ENCODE results near the gene TRPC4AP.

DNA sequence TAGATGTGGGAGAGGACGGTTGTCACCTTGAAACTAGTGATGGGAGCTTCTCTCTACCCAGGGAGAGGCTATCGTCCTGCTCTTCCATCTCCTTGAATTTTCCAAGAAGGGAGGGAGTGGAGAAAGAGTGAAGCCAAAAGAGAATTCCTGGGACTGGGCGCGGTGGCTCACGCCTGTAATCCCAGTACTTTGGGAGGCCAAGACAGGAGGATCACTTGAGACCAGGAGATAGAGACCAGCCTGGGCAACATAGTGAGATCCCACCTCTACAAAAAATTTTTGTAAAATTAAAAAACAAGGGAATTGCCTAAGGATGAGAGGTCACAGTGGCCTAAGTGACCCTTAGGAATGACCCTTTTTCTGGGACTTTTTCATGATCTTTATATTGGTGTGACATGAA lies 128.1 kb downstream of the TRPC4AP start:
- TF ChIP-seq JUND (IDR thresholded peaks at IDR 0.05) (no peak), EZH2 (IDR thresholded peaks at IDR 0.05) (no peak), POLR2AphosphoS5 (IDR thresholded peaks at IDR 0.05; ENCODE audit: low read depth, low read length) (no peak), ELF1 (IDR thresholded peaks at IDR 0.05; ENCODE audit: borderline replicate concordance, low read depth) (no peak), RAD21 (IDR thresholded peaks at IDR 0.05; ENCODE audit: low read depth) (no peak), POLR2A (IDR thresholded peaks at IDR 0.05; ENCODE audit: borderline replicate concordance, extremely low read depth, insufficient read depth, insufficient read length) (no peak), SRF (IDR thresholded peaks at IDR 0.05; ENCODE audit: low read depth) (no peak)
- TF ChIP-seq, protein P1, sequence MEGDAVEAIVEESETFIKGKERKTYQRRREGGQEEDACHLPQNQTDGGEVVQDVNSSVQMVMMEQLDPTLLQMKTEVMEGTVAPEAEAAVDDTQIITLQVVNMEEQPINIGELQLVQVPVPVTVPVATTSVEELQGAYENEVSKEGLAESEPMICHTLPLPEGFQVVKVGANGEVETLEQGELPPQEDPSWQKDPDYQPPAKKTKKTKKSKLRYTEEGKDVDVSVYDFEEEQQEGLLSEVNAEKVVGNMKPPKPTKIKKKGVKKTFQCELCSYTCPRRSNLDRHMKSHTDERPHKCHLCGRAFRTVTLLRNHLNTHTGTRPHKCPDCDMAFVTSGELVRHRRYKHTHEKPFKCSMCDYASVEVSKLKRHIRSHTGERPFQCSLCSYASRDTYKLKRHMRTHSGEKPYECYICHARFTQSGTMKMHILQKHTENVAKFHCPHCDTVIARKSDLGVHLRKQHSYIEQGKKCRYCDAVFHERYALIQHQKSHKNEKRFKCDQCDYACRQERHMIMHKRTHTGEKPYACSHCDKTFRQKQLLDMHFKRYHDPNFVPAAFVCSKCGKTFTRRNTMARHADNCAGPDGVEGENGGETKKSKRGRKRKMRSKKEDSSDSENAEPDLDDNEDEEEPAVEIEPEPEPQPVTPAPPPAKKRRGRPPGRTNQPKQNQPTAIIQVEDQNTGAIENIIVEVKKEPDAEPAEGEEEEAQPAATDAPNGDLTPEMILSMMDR (IDR thresholded peaks at IDR 0.05 in 2 of 3, conservative IDR thresholded peaks at IDR 0.05 in 1 of 3; ENCODE audit: borderline replicate concordance in 1 of 3, insufficient read depth in 1 of 3, low read depth in 2 of 3, low read length in 2 of 3), result no peak
- TF ChIP-seq, protein P2, sequence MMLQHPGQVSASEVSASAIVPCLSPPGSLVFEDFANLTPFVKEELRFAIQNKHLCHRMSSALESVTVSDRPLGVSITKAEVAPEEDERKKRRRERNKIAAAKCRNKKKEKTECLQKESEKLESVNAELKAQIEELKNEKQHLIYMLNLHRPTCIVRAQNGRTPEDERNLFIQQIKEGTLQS (IDR thresholded peaks at IDR 0.05), result no peak
